GM12864 (cell line): Measurements from ENCODE around the gene INO80C.

Experiments used
- DNase-seq: peaks from one replicate; pipeline ENCODE4 v3.0.0-alpha.2; 2011; ENCODE audit warnings: low read depth
- H3K4me3 ChIP-seq: 2 replicates; pipeline ENCODE4 v1.5.1; 2011; ENCODE audit warnings: mild to moderate bottlenecking, low read depth, low read length, control low read depth
- CTCF ChIP-seq: IDR thresholded peaks from 2 replicates; pipeline ENCODE4 v1.5.1; 2011; ENCODE audit warnings: low read depth, mild to moderate bottlenecking, moderate library complexity, low read length, control low read depth, inconsistent platforms; ENCODE audit errors: missing control alignments

Gene INO80C

GRCh38 chr18:35474884-35475283, 22.9 kb downstream of the INO80C start:
- no peak for TF ChIP-seq CTCF
- DNase-seq = no peak
- no peak overlapping the region for H3K4me3 ChIP-seq

DNA sequence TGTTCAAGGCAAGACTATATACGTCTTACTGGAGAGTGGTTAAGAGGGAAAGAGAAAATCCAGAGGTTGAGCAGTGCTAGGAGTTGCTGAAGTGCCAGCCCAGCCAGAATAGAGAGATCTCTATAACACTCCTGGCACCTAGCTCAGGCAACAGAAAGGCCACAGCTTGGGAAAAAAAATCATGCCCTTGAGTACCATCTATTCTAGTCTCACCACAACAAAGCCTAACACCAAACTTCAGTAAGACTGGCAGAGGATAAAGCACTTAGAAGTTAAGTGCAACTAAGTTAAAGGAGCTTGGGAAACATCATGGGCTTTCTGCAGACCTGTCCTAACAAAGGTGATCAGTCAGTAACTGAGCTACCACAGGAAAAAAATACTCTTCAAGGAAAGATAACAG, 24.2 kb downstream of the INO80C start:
- no peak for TF ChIP-seq CTCF
- DNase-seq = no peak

GRCh38 chr18:35470435-35470834, 27.3 kb downstream of the INO80C start:
- DNase-seq = no peak
- TF ChIP-seq CTCF = no peak
- H3K4me3 ChIP-seq = no peak overlapping the region

More for the DNA sequence above, 24.2 kb downstream of the INO80C start:
- no peak overlapping the region for H3K4me3 ChIP-seq

GRCh38 chr18:35469725-35470124, 28.0 kb downstream of the INO80C start:
- no peak for DNase-seq
- no peak for TF ChIP-seq CTCF

DNA sequence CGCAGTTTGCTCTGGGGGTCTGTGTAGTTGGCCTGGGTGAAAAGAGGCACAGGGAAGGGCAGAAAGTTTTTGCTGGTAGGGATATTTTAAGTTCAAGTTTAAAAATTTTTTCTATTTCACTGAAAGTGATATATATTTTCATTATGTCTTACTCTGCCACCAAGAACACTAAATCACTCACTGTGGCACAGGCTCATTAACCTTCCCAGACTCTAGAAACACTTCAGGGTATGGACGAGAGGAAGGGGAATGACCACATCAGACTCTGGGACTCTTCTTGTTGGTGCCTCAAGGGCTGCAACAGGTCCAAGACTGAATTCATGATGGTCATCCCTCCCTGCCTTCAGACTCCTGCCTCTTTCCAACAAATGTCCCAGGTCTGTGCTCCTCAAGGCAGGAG, 29.0 kb downstream of the INO80C start:
- TF ChIP-seq CTCF = no peak
- DNase-seq = no peak

More at GRCh38 chr18:35469725-35470124, 28.0 kb downstream of the INO80C start:
- no peak overlapping the region for H3K4me3 ChIP-seq

DNA sequence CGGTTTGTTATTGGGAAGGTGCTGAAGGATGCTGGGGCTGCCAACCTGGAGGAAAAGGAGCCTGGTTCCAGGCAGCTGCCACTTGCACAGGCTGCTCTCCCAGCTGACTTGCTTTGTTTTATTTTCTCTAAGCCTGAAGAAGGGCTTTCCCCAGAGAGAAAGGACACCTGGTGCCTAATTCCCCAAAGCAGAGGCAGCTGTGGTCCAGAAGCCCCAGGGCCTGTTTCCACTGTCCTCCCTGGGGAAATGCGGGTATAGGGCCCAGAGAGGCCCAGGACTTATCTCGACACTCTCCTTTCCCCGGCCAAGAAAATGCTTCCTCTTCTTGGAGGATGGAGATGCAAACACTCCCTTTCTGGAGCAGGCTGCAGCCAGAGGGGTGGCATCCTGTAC, 30.1 kb downstream of the INO80C start:
- H3K4me3 ChIP-seq = no peak overlapping the region
- TF ChIP-seq CTCF = no peak
- DNase-seq = no peak

More for the DNA sequence above, 29.0 kb downstream of the INO80C start:
- H3K4me3 ChIP-seq = no peak overlapping the region

DNA sequence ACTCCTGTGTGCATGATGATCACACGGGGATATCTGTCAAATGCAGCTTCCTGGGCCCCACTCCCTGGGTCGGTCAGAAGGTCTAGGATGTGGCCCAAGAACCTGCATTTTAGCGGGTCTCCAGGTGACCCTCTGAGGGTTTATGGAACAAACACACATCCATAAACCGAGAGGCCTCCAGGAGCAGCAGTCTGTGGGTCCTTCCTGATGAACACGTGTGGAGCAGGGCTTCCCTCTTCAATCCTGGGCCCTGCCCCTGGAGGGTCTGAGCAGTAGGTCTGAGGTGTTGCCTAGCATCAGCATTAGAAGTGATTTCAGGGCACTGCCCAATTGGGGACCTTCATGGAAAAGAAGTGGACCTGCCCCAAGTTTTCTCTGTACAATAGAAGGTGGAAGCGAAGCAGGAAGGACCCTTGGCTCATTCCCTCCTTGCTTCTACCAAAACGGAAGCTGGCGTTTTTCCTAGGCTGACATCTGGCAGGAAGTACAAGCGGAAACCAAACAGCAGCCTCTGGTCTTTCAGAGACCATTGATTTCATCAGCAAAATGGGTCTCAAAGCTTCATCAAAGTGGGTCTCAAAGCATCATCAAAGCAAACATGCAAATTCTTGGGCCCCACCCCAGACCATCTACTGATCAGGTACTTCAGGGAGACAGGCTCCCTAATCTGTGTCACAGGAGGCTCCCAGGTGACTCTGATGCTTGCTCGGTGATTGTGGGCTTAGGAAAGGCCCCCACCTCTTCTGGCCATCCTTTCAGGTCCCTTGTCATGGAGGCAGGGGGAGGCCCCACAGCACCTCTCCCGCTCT, 30.7 kb downstream of the INO80C start:
- DNase-seq = no peak
- TF ChIP-seq CTCF = no peak
- H3K4me3 ChIP-seq = no peak overlapping the region
